T-helper 2 cell treated with Interferon-gamma antibody and Interleukin-4, amounts not matched to agents 100 ng/mL and 5 ng/mL, for 36 hours (primary cell): ENCODE measurements around the gene PIK3R1. TPM values are rescaled to one million over a fixed set of nuclear protein-coding genes. Genes with fewer than 3 reads are reported as not detected.

Experiments
- intact Hi-C: fragments of 100-400 bp; cut with micrococcal nuclease; formaldehyde crosslinking; loops from one replicate; pipeline ENCODE4 v1.15.1; 2023
- total RNA-seq: library from RNA; stranded (reverse); gene quantifications from 2 replicates; pipeline ENCODE4 v1.2.3, GENCODE V29; 2022

Gene PIK3R1
- total RNA-seq, 1 donor from 2014 or later, result 71.2 TPM

DNA sequence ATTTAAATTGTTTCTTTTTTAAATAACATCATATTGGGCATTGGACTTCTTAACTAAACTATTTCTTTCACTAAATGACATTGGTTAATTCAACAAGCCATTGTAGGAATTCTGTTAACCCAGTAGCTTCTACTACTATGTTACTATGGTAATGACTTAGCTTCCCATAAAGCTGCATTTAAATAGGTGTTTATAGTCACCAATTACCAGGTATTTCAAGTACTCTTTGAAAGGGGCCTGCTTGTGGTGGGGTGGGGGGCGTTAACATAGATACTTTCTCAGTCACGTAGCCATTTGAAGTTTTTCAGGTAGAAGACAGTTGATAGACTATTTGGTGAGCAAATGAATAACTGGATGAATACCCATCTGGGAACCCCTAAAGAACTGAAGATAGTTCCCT lies 34.0 kb downstream of the PIK3R1 start:
- intact Hi-C loops, result loop anchor here (10.0 kb wide), 1 partner anchor 1245 kb away; no protein-coding TSS in a partner anchor

- intact Hi-C loops, result loop anchor here (10.0 kb wide), 2 partner anchors 206 to 1086 kb away; no protein-coding TSS in a partner anchor
Observed at GRCh38 chr5:68250661-68251298, 35.2 kb downstream of the PIK3R1 start.

DNA sequence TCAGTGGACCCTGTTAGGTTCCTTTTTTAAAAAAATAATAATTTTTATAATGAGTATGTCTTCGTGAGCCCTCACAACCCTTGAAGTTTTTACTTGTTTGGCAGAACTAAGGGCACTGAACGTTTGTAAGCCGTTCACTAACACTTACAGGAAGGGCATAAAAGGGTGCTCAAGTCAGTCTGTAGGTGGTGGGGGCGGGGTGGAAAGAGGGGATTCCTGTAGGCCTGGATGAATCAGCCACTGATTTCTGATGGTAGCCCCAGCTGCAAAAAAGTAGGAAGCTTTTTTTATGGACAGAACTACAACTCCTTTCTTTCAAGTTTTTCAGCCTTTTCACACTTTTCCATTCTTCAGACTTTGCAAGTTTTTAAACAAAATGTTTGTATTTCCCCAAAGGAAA lies 35.8 kb downstream of the PIK3R1 start:
- intact Hi-C loops, result loop anchor here (10.0 kb wide), 2 partner anchors 207 to 1087 kb away; no protein-coding TSS in a partner anchor

DNA sequence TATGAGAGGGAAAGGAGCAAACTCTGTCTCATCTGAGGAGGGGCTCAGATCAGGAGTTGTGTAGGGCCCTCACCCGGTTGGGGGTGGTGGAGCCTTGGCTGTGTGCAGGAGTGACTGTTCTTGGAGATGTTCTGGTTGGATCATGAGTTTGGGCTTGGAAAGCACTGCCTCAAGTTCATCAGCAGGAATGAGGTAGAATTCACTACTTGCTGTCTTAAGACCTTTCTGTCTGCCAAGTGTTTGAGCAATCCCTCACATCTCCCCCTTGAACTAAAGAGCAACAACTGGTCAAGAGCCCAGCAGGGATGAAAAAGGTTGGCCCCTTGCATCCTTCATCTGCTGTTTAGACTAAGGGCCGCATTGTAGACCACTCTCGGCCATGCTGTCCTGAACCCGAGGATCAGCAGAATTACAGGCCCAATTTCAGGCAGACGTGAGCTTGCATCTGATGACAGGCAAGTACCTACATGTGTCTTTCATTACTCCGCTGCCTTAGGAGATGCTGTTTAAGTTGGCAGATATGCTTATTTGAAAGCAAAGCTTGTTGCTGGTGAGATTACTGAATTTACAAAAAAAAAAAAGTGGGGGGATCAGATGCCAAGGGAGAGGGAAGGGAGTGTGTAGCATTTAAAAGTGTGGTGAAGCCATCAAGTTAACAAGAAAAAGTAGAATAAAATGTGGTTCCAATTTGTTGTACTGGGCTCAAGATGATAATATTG lies 36.4 kb downstream of the PIK3R1 start:
- intact Hi-C loops, result loop anchor here (1.0 to 10.0 kb wide), 3 partner anchors 207 to 1087 kb away; no protein-coding TSS in a partner anchor

DNA sequence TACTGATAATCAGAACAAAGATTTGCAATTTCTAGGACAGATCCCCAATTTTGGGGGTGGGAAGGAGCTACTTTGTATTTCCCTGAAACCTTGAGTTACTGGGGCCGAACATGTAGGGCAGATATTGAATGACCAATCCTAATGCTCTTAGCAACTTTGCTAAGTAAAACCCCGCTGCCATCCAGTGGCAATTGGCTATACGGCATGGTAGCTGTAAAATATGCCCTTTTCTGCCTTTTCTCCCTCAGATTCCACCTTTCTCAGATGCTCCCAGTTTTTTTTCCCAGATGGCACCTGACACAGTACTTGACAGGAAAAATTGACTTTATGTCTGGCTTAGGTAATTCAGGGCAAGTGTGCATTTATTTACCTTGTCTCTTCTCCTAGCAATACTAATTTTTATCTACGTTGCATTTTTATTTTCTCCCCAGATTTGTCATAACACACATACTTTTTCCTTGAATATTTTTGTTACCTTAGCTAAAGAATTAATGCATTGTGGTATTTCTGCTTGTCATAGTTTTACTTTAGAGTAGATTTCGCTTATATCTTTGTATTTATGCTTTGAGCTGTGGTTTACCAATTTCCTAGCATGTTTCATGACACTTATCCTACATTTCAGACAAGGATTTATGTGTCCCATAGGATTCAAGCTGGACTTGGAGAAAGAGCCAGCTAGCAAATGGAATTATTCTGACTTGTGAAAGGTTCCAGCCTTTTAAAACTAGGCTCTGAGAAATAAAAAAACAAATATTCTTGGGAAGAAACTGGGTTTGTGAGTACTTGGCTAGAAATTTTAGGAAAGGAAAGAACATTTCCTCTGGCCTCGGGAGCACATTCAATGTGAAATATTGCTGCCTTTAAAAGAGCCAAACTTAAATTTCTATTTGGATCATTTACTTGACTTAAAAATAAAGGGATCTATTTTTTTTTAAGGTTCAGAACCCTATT lies 37.4 kb downstream of the PIK3R1 start:
- intact Hi-C loops, result loop anchor here (1.0 to 10.0 kb wide), 3 partner anchors 208 to 1088 kb away; no protein-coding TSS in a partner anchor

DNA sequence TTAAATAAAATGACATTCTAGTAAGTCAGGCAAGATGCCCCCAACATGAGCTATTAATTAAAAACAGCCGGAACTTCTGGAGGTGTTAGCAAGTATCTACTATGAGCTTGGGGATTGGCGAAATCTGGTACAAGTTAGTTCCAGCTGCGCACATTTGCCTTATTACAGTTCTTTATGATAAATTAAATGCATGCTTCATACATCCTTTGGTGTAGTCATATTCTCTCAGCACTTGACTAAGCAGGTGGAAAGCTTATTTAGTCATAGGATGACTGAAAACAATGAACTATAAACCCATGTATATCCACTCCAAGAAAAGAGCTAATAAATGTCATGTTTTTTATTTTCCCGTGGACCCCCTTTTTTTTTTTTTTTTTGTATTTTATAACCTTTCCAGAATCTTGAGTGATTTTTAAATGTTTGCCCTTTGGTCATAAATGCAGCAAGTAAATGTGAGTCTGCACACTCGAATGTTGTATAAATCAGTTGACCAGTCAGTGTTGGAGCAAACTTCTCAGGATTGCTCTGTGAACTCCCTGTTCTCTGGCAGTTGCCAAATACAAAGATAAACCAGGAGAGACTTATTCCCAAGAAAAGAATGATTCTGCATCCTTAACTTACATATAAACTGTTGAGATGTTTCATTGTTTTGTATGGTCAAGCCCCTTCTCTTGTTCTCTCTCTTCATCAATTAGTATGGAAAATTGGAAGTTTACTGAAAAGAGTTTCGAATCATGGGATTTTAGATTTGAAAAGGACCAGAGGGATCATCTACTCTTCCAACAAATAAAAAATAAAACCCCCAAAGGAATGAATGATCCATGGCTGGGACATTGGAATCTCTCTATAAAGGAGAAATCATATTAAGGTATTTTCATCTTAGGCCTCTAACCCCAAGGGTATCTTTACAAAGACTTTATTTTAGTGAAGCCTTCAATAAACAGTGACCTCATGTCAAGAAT lies 38.3 kb downstream of the PIK3R1 start:
- intact Hi-C loops, result loop anchor here (2.0 to 10.0 kb wide), 4 partner anchors 15 to 1089 kb away; no protein-coding TSS in a partner anchor

- intact Hi-C loops, result loop anchor here (1.0 to 10.0 kb wide), 5 partner anchors 16 to 1090 kb away; no protein-coding TSS in a partner anchor
Observed at GRCh38 chr5:68254810-68255209, 39.3 kb downstream of the PIK3R1 start.

DNA sequence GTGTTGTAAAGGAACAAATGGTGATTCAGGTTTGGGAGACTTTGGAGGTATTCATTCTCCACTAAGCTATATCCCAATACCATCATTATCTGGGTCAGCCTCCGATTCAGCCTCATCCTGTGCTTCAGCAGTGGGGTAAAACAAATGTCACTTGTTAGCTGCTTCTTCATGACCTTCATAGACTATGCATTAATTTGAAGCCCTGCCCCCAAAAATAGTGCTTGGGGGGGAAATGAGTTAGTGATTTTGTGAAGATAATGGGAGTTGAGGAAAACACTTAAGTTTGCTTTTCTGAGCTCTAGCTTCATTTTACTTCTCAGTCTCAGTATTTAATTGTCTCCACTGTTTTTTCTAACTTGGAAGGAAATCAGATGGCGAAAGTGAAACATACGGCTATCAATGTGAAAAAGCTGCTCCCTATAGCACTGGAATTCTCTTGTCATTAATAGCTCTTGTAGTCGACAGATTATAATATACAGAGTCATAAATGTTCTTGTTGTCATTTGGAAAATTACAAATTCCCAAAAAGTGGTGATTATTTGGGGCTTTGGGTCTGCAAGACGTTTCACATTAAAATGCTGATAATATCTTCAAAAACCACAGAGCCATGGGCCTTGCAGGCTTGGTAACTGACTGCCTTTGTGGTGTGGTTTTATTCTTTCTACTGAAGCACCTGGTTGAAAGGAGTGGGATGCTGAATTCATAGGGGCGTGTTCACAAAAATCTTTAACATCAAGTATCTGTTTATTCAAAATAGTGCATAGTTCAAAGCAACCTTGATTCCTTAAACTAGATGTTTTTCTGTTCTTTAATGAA lies 40.0 kb downstream of the PIK3R1 start:
- intact Hi-C loops, result loop anchor here (1.0 to 10.0 kb wide), 5 partner anchors 15 to 1091 kb away; no protein-coding TSS in a partner anchor

DNA sequence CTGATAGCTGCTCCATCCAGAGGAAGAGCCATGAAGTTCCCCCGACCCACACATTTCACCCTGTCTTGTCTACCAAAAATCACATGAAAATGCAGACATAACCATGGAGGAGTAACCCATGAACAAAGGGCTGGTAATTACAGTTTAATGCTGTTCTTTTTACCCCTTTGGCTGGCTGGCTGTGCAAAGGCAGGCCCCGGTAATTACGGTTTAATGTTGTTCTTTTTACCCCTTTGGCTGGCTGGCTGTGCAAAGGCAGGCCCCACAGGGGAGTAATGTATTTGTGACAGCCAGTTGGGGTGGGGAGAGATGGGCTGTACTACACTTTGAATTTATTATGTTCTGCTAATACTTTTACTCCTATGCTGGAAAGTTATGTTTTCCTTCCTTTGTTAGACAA lies 41.7 kb downstream of the PIK3R1 start:
- intact Hi-C loops, result loop anchor here (10.0 kb wide), 2 partner anchors 212 to 1092 kb away; no protein-coding TSS in a partner anchor

DNA sequence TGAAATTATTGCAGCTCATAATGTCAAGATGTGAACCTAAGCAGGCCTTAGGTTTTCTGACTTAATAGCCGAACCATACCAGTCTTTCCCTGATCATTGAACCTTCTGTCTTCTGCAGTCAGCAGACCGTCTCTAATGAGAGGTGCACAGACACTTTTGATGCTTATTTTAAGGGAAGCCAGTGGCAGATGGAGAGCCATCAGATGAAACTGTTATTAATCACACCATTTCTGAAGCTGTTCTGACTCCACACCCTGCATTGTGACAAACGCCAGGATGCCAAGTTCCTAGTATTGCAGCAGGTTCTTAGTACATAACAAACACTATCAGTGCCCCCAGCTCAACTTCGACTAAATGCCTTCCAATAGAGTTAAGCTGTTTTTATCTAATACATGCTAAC lies 43.0 kb downstream of the PIK3R1 start:
- intact Hi-C loops, result loop anchor here (10.0 kb wide), 2 partner anchors 214 to 1094 kb away; no protein-coding TSS in a partner anchor

DNA sequence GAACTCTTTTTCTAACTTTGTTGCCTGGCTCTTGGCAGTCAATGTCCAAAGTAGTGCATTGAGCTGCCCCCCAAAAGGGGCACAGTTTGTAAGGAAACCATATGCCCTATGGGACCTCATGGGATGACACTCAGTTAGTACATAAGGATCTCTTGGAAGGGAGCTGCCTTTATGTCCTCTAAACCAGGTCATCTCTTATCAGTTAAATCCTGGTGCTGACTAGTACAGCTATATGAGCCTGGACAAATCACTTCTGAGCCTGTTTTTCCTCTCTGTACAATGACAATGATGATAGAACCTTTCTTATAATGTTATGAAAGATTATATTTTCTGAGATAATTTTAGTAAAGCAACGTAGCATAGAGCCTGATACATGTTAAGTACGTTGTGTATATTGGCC lies 44.1 kb downstream of the PIK3R1 start:
- intact Hi-C loops, result loop anchor here (10.0 kb wide), 2 partner anchors 215 to 1095 kb away; no protein-coding TSS in a partner anchor

DNA sequence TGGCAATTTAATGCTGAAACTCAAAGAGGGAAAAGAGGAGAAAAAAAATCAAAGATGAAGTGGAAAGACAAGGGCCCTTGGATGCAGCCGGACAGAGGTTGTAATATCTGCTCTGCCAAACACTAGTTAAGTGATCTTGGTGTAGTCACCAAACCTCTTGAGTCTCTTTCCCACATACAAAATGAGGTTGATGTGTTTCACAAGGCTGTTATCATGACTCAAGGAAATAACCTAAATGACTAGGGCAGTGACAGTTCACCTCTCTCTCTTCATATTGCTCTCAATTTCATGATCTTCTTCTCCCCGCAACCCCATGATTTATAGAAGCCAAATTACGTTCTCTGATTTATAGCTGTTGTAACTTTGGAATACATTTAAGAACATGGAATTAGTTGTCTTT lies 44.9 kb downstream of the PIK3R1 start:
- intact Hi-C loops, result no loop called here

DNA sequence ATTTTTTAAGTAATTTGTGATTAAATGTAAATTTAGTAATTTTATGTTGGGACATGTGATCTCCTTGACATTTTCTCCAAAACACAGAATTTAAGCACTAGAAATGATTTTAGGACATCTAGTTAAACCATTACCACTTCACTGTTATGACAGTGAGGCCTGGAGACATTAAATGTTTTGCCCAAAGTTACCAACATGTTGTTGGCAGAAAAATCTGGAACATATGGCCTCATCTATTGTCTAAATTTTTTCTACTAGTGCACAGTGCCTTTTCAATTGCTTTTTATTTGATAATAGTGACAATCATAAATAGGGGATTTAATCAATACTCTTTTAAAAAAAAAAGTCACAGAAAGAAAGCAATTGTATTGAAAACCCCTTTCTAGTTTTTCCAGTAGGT lies 45.6 kb downstream of the PIK3R1 start:
- intact Hi-C loops, result no loop called here

GRCh38 chr5:68261569-68262065 lies 46.1 kb downstream of the PIK3R1 start:
- intact Hi-C loops, result no loop called here

GRCh38 chr5:68264024-68264956 lies 48.7 kb downstream of the PIK3R1 start:
- intact Hi-C loops, result no loop called here

GRCh38 chr5:68265347-68265746 lies 49.8 kb downstream of the PIK3R1 start:
- intact Hi-C loops, result no loop called here

DNA sequence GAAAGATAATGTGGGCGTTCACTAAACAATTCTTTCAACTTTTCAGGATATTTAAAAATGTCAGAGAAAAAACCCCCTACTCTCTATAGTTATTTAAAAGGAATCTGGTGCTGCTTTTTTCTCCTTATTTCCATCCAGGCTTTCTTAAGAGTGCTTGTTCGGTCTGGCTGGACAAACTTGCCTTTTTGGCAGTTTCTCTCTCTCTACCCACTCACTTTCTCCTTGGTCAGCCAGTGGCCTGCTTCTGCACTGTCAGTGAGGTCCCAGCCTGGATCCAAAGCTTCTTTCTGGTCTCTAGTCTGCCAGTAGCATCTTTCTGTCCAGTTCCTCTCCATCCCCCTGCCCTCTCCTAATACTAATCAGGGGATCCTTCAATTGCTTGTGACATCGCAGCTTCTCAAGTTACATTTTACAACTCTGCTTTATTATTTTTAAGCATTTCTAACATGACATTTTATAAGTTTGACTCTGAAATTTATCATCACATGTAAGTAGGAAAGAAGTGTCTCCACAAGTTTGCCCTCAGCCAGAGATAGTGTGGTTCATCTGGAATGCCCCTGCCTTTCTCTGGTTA lies 50.4 kb downstream of the PIK3R1 start:
- intact Hi-C loops, result no loop called here
